Lower leg skin (tissue), 3 donors: Measurements from ENCODE around the gene GRIK4.
"Not testable (repeated sequence)": the region's sequence is repeated elsewhere in the genome, so short reads cannot be mapped to it uniquely, and the experiment has no call there.

Experiments
- CTCF ChIP-seq, 3 donors: fragments of 450-650 bp; IDR thresholded peaks; one replicate each; pipeline ENCODE4 v1.5.1; 2016; ENCODE audit warnings: antibody characterized with exemption in 3 of 3, mild to moderate bottlenecking in 3 of 3, moderate library complexity in 2 of 3
- POLR2A ChIP-seq, 2 donors: fragments of 450-650 bp; IDR thresholded peaks; one replicate each; pipeline ENCODE4 v1.6.1; 2016 to 2017; ENCODE audit warnings: antibody characterized with exemption in 2 of 2, mild to moderate bottlenecking in 1 of 2, moderate library complexity in 1 of 2

- not testable (repeated sequence) for TF ChIP-seq POLR2A, CTCF (IDR thresholded peaks at IDR 0.05)
These were observed 275.7 kb downstream of the GRIK4 start for GRCh38 chr11:120787224-120787623.
